Upper lobe of left lung (tissue), 6 donors: ENCODE measurements around the gene MEF2A. TPM values are rescaled to one million over a fixed set of nuclear protein-coding genes. Genes with fewer than 3 reads are reported as not detected.
"Not testable (repeated sequence)": the region's sequence is repeated elsewhere in the genome, so short reads cannot be mapped to it uniquely, and the experiment has no call there.

Source experiments
- ATAC-seq, 2 donors: fragments of 200-7000 bp; cut with Tn5 transposase; one replicate each; pipeline ENCODE4 v1.9.1; 2022; ENCODE audit warnings: mild to moderate bottlenecking in 2 of 2, moderate library complexity in 2 of 2; ENCODE audit not compliant: low FRiP score in 2 of 2
- DNase-seq, 2 donors: peaks; one replicate each; pipeline ENCODE4 v3.0.0-alpha.2; 2019 to 2020
- H3K27ac ChIP-seq, 4 donors: fragments of 200-600 bp; sonication (generic); one replicate each; pipeline ENCODE4 v1.5.1; 2016 to 2019
- H3K27me3 ChIP-seq, 4 donors: fragments of 200-600 bp; sonication (generic); one replicate each; pipeline ENCODE4 v1.5.1; 2017 to 2019
- H3K36me3 ChIP-seq, 4 donors: fragments of 200-600 bp; sonication (generic); one replicate each; pipeline ENCODE4 v1.5.1; 2016 to 2019
- H3K4me1 ChIP-seq, 4 donors: fragments of 200-600 bp; sonication (generic); one replicate each; pipeline ENCODE4 v1.5.1; 2018 to 2019
- H3K4me3 ChIP-seq, 4 donors: fragments of 200-600 bp; sonication (generic); one replicate each; pipeline ENCODE4 v1.5.1; 2017 to 2019; ENCODE audit warnings: mild to moderate bottlenecking in 2 of 4, moderate library complexity in 1 of 4
- H3K9me3 ChIP-seq, 4 donors: fragments of 200-600 bp; sonication (generic); one replicate each; pipeline ENCODE4 v1.5.1; 2018 to 2019
- CTCF ChIP-seq, 6 experiments: fragments of 450-650 bp in 4 of 6; fragments of 200-600 bp in 2 of 6; sonication (generic) in 2 of 6; IDR thresholded peaks; one replicate each; pipeline ENCODE4 v1.5.1; 2016 to 2019; ENCODE audit warnings: antibody characterized with exemption in 6 of 6
- EP300 ChIP-seq, 4 donors: sonication (generic); formaldehyde crosslinking; IDR thresholded peaks; one replicate each; pipeline ENCODE4 v1.5.1; 2017; ENCODE audit warnings: antibody characterized with exemption in 4 of 4, control low read depth in 2 of 4
- POLR2A ChIP-seq, 4 donors: fragments of 450-650 bp; IDR thresholded peaks; one replicate each; pipeline ENCODE4 v1.5.1; 2016 to 2017; ENCODE audit warnings: antibody characterized with exemption in 4 of 4, mild to moderate bottlenecking in 2 of 4
- POLR2AphosphoS5 ChIP-seq, 2 donors: sonication (generic); formaldehyde crosslinking; IDR thresholded peaks; one replicate each; pipeline ENCODE4 v1.5.1; 2017; ENCODE audit warnings: antibody characterized with exemption in 2 of 2
- WGBS, 2 donors: methylation state at CpG; one replicate each; pipeline ENCODE4 v1.1.5; 2017 to 2018; 5-methylcytosine and 5-hydroxymethylcytosine counted together
- total RNA-seq, 6 donors: library from RNA; depleted of rRNA in 4 of 6; stranded (reverse); fragments of >200 nt in 4 of 6; gene quantifications; one replicate each; pipeline versions ENCODE4 v1.1.0 to v1.2.1, GENCODE V29; 2016 to 2021
- donor health status: DM: no; HTN: no; CAD: no; lungs with moderate emphysema.
- donor health status: DM: no; HTN: yes; CAD: no; lungs with severe emphysema.

MEF2A gene
- total RNA-seq, 6 donors from 2014 or later: 54.9 to 89.1 (median 75.2) TPM

- ATAC-seq (no peak), DNase-seq (peak in 1 of 2 donors; percentile 68)
- no peaks in the 10 kb centered on the region for H3K27me3 ChIP-seq
- peak overlapping the region in 1 of 4 donors; percentile 92 for H3K27ac ChIP-seq
- peak overlapping the region in 2 of 4 donors; percentile 78 to 86 for H3K4me3 ChIP-seq
- 72 to 87% methylated on average over 25 to 26 of the region's 26 CpGs for WGBS, 2 donors
- no peak for TF ChIP-seq CTCF (IDR thresholded peaks at IDR 0.05)
- TF ChIP-seq POLR2A (IDR thresholded peaks at IDR 0.05): no peak
- TF ChIP-seq POLR2AphosphoS5 (IDR thresholded peaks at IDR 0.05): no peak
- no peak for TF ChIP-seq EP300 (IDR thresholded peaks at IDR 0.05)
- H3K36me3 ChIP-seq: peaks cover 4 to 17% (median 15%) of the 10 kb centered on the region in 4 donors
- peaks cover 6 to 27% (median 22%) of the 10 kb centered on the region in 4 donors for H3K4me1 ChIP-seq
- no peaks in the 10 kb centered on the region for H3K9me3 ChIP-seq
These were observed 165.7 kb downstream of the MEF2A start for GRCh38 chr15:99731336-99732123.

GRCh38 chr15:99732124-99732750 is 166.5 kb downstream of the MEF2A start:
- no peaks in the 10 kb centered on the region for H3K9me3 ChIP-seq
- 27 to 30% methylated on average over 18 of the region's 18 CpGs for WGBS, 2 donors
- DNase-seq: no peak
- peak overlapping the region; percentile 79 to 92 (median 90) for H3K27ac ChIP-seq
- peaks cover 4 to 17% (median 15%) of the 10 kb centered on the region in 4 donors for H3K36me3 ChIP-seq
- no peaks in the 10 kb centered on the region for H3K27me3 ChIP-seq
- TF ChIP-seq CTCF (IDR thresholded peaks at IDR 0.05) (no peak), EP300 (IDR thresholded peaks at IDR 0.05) (no peak), POLR2A (IDR thresholded peaks at IDR 0.05) (no peak), POLR2AphosphoS5 (IDR thresholded peaks at IDR 0.05) (no peak)
- peaks cover 6 to 27% (median 22%) of the 10 kb centered on the region in 4 donors for H3K4me1 ChIP-seq
- H3K4me3 ChIP-seq: peak overlapping the region; percentile 78 to 86 (median 80)
- ATAC-seq: no peak

- peak overlapping the region; percentile 78 to 86 (median 80) for H3K4me3 ChIP-seq
- 20% methylated on average over 1 of the region's 46 CpGs; no CpG with 5 or more reads in 1 of the 2 donors for WGBS, 2 donors
- TF ChIP-seq POLR2AphosphoS5 (IDR thresholded peaks at IDR 0.05) (no peak), CTCF (IDR thresholded peaks at IDR 0.05) (no peak), POLR2A (IDR thresholded peaks at IDR 0.05) (no peak), EP300 (IDR thresholded peaks at IDR 0.05) (no peak)
- peak overlapping the region; percentile 79 to 92 (median 90) for H3K27ac ChIP-seq
- DNase-seq (peak in 1 of 2 donors; percentile 90), ATAC-seq (peak in 1 of 2 donors; percentile 44)
- H3K36me3 ChIP-seq: peaks cover 4 to 17% (median 15%) of the 10 kb centered on the region in 4 donors
- peaks cover 6 to 27% (median 22%) of the 10 kb centered on the region in 4 donors for H3K4me1 ChIP-seq
- H3K9me3 ChIP-seq: no peaks in the 10 kb centered on the region
- no peaks in the 10 kb centered on the region for H3K27me3 ChIP-seq
These were observed 167.0 kb downstream of the MEF2A start for GRCh38 chr15:99732751-99733267.

GRCh38 chr15:99733268-99734039 is 167.7 kb downstream of the MEF2A start, which contains the start of gene LYSMD4:
Gene LYSMD4 (minus strand): TSS chr15:99733437. CDS start chr15:99731999, 1,438 bp downstream.
- DNase-seq (peak; percentile 99 to 100), ATAC-seq (peak; percentile 99)
- Histone ChIP-seq H3K36me3 (peaks cover 4 to 12% (median 9%) of the 10 kb centered on the region in 4 donors), H3K4me1 (peaks cover 6 to 27% (median 22%) of the 10 kb centered on the region in 4 donors), H3K9me3 (no peaks in the 10 kb centered on the region), H3K4me3 (peak within 1 kb of the TSS; percentile 78 to 86 (median 80)), H3K27me3 (no peaks in the 10 kb centered on the region), H3K27ac (peak within 1 kb of the TSS; percentile 79 to 92 (median 90))
- WGBS, 2 donors: 15 to 55% methylated on average over 13 to 37 of the region's 69 CpGs
- TF ChIP-seq POLR2A (IDR thresholded peaks at IDR 0.05) (peak; percentile 25 to 88 (median 86)), EP300 (IDR thresholded peaks at IDR 0.05) (no peak), POLR2AphosphoS5 (IDR thresholded peaks at IDR 0.05) (peak; percentile 61 to 90), CTCF (IDR thresholded peaks at IDR 0.05) (peak in 2 of 6 experiments; percentile 23 to 29)

- Histone ChIP-seq H3K4me3 (peak overlapping the region in 3 of 4 donors; percentile 78 to 86 (median 81)), H3K27ac (peak overlapping the region; percentile 79 to 92 (median 90)), H3K4me1 (peaks cover 6 to 27% (median 22%) of the 10 kb centered on the region in 4 donors)
- not testable (repeated sequence) for H3K9me3 ChIP-seq, H3K27me3 ChIP-seq, ATAC-seq, H3K36me3 ChIP-seq, DNase-seq
- 94 to 96% methylated on average over 13 of the region's 13 CpGs for WGBS, 2 donors
These were observed 168.2 kb downstream of the MEF2A start for GRCh38 chr15:99734040-99734291.
